ENCODE results near the gene PHLPP2. TPM values are rescaled to one million over a fixed set of nuclear protein-coding genes. Genes with fewer than 3 reads are reported as not detected.

The PHLPP2 gene
- polyA plus RNA-seq, 3 donors = 0.57 to 2.5 (median 1.4) TPM

GRCh38 chr16:71648162-71648561, 76.3 kb downstream of the PHLPP2 start:
- Mint-ChIP-seq H3K27ac (no peak overlapping the region), H3K9me3 (no peaks in the 10 kb centered on the region), H3K36me3 (peaks cover 20 to 33% of the 10 kb centered on the region in 2 donors), H3K27me3 (ENCODE audit: low read depth in 3 of 3) (peaks cover 0 to 1% (median 0%) of the 10 kb centered on the region in 3 donors), H3K4me1 (no peaks in the 10 kb centered on the region), H3K4me3 (no peak overlapping the region)
- Histone ChIP-seq H2AFZ (ENCODE audit: insufficient read depth, low read depth, low read length, poor library complexity, severe bottlenecking) (no peak overlapping the region), H3K9ac (ENCODE audit: insufficient read depth, low read length, poor library complexity, severe bottlenecking) (no peak overlapping the region), H4K20me1 (ENCODE audit: insufficient read depth, low read length) (no peaks in the 10 kb centered on the region), H3K4me3 (replicated peaks in 1 of 3; ENCODE audit: low read depth in 2 of 3, low read length in 3 of 3) (no peak overlapping the region), H3K79me2 (ENCODE audit: insufficient read depth, low read length) (no peaks in the 10 kb centered on the region), H3K36me3 (replicated peaks in 1 of 2; ENCODE audit: control insufficient read depth in 1 of 2, insufficient read depth in 2 of 2, low read length in 2 of 2) (peaks cover 0 to 8% of the 10 kb centered on the region in 2 donors), H3K27ac (ENCODE audit: low read depth in 1 of 2, low read length in 2 of 2) (no peak overlapping the region), H3K27me3 (ENCODE audit: control insufficient read depth in 2 of 2, insufficient read depth in 2 of 2, low read length in 2 of 2) (no peaks in the 10 kb centered on the region), H3K4me2 (replicated peaks; ENCODE audit: extremely low read depth, low read length, poor library complexity, severe bottlenecking) (no peak overlapping the region), H3K4me1 (ENCODE audit: control insufficient read depth in 1 of 2, insufficient read depth in 2 of 2, low read length in 2 of 2) (no peaks in the 10 kb centered on the region), H3K9me3 (replicated peaks in 1 of 2; ENCODE audit: control insufficient read depth in 1 of 2, insufficient read depth in 1 of 2, low read length in 2 of 2) (no peaks in the 10 kb centered on the region)
- intact Hi-C loops (cut with micrococcal nuclease) = no loop called here
- no peak for TF ChIP-seq CTCF (IDR thresholded peaks at IDR 0.05)
- DNase-seq = no peak
- WGBS (ENCODE audit: insufficient coverage) = 87% methylated on average over 2 of the region's 2 CpGs

GRCh38 chr16:71647391-71647790, 77.1 kb downstream of the PHLPP2 start:
- Histone ChIP-seq H2AFZ (ENCODE audit: insufficient read depth, low read depth, low read length, poor library complexity, severe bottlenecking) (no peak overlapping the region), H4K20me1 (ENCODE audit: insufficient read depth, low read length) (no peaks in the 10 kb centered on the region), H3K79me2 (ENCODE audit: insufficient read depth, low read length) (no peaks in the 10 kb centered on the region), H3K9me3 (replicated peaks in 1 of 2; ENCODE audit: control insufficient read depth in 1 of 2, insufficient read depth in 1 of 2, low read length in 2 of 2) (no peaks in the 10 kb centered on the region), H3K36me3 (replicated peaks in 1 of 2; ENCODE audit: control insufficient read depth in 1 of 2, insufficient read depth in 2 of 2, low read length in 2 of 2) (peaks cover 0 to 8% of the 10 kb centered on the region in 2 donors), H3K9ac (ENCODE audit: insufficient read depth, low read length, poor library complexity, severe bottlenecking) (no peak overlapping the region), H3K27me3 (ENCODE audit: control insufficient read depth in 2 of 2, insufficient read depth in 2 of 2, low read length in 2 of 2) (no peaks in the 10 kb centered on the region), H3K4me2 (replicated peaks; ENCODE audit: extremely low read depth, low read length, poor library complexity, severe bottlenecking) (no peak overlapping the region), H3K27ac (ENCODE audit: low read depth in 1 of 2, low read length in 2 of 2) (no peak overlapping the region), H3K4me3 (replicated peaks in 1 of 3; ENCODE audit: low read depth in 2 of 3, low read length in 3 of 3) (no peak overlapping the region), H3K4me1 (ENCODE audit: control insufficient read depth in 1 of 2, insufficient read depth in 2 of 2, low read length in 2 of 2) (no peaks in the 10 kb centered on the region)
- intact Hi-C loops (cut with micrococcal nuclease) = no loop called here
- Mint-ChIP-seq H3K9me3 (no peaks in the 10 kb centered on the region), H3K27me3 (ENCODE audit: low read depth in 3 of 3) (peaks cover 0 to 1% (median 0%) of the 10 kb centered on the region in 3 donors), H3K27ac (no peak overlapping the region), H3K36me3 (peaks cover 14 to 26% of the 10 kb centered on the region in 2 donors), H3K4me3 (no peak overlapping the region), H3K4me1 (no peaks in the 10 kb centered on the region)
- WGBS (ENCODE audit: insufficient coverage) = 92% methylated on average over 2 of the region's 7 CpGs
- TF ChIP-seq CTCF (IDR thresholded peaks at IDR 0.05) = no peak
- DNase-seq = no peak
